HG03575 (cell line): Measurements from ENCODE around the gene HOXB8.

ENCODE experiments used
- ATAC-seq: cut with Tn5 transposase; IDR thresholded peaks from one replicate; pipeline ENCODE4 v1.9.1; 2021; ENCODE audit not compliant: unreplicated experiment, insufficient number of reproducible peaks, low FRiP score; ENCODE audit errors: extremely low read depth

HOXB8 gene

GRCh38 chr17:48639982-48640857 lies 25.1 kb upstream of the HOXB8 start:
- no peak for ATAC-seq

GRCh38 chr17:48639136-48639535 lies 24.0 kb upstream of the HOXB8 start:
- ATAC-seq = no peak

- no peak for ATAC-seq
These were observed 22.5 kb upstream of the HOXB8 start for GRCh38 chr17:48637323-48638260.

- ATAC-seq = no peak
These were observed 21.3 kb upstream of the HOXB8 start for GRCh38 chr17:48636177-48637018.

GRCh38 chr17:48634493-48635208 lies 19.6 kb upstream of the HOXB8 start:
- ATAC-seq = no peak

- no peak for ATAC-seq
These were observed 18.2 kb upstream of the HOXB8 start for GRCh38 chr17:48633266-48633677.

- ATAC-seq = no peak
These were observed 17.6 kb upstream of the HOXB8 start for GRCh38 chr17:48632579-48633265.

GRCh38 chr17:48631693-48632578 lies 16.8 kb upstream of the HOXB8 start:
- no peak for ATAC-seq

GRCh38 chr17:48630925-48631692 lies 16.0 kb upstream of the HOXB8 start:
- no peak for ATAC-seq

- ATAC-seq = no peak
These were observed 15.2 kb upstream of the HOXB8 start for GRCh38 chr17:48630009-48630924.

GRCh38 chr17:48629411-48629759 lies 14.3 kb upstream of the HOXB8 start:
- no peak for ATAC-seq

- no peak for ATAC-seq
These were observed 13.7 kb upstream of the HOXB8 start for GRCh38 chr17:48628649-48629410.

- no peak for ATAC-seq
These were observed 12.8 kb upstream of the HOXB8 start for GRCh38 chr17:48627623-48628521.

- ATAC-seq = no peak
These were observed 12.1 kb upstream of the HOXB8 start for GRCh38 chr17:48627118-48627597.
